Measurements from ENCODE around the gene LCN2.

DNA sequence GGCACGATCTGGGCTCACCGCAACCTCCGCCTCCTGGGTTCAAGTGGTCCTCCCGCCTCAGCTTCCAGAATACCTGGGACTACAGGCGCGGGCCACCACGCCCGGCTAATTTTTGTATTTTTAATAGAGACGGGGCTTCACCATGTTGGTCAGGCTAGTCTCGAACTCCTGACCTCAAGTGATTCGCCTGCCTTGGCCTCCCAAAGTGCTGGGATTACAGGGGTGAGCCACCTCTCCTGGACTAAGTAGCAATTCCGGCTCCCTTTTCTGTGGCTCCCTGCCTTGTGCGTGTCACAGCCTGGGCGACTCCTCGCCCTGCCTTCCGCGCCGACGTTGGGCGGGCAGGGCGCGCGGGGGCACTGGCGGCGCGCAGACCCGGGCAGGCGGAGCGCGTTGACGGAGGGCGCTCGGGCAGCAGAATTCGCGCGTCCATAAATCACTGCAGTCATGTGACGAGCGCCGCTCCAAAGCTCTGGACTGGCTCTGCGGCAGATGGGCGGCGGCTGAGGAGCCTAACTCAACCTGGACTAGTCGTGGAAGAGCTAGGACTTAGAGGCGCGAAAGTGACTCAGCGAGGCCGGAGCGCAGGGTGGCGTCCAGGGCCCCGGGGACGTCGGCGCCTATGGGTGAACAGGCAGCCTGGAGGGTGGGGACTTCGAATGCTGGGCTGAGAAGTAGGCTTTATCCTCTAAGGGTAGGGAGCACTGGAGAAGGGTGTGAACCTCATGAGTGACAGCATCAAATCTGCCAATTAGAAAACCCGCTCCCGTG lies 43.5 kb downstream of the LCN2 start:
- TF ChIP-seq, protein P1, sequence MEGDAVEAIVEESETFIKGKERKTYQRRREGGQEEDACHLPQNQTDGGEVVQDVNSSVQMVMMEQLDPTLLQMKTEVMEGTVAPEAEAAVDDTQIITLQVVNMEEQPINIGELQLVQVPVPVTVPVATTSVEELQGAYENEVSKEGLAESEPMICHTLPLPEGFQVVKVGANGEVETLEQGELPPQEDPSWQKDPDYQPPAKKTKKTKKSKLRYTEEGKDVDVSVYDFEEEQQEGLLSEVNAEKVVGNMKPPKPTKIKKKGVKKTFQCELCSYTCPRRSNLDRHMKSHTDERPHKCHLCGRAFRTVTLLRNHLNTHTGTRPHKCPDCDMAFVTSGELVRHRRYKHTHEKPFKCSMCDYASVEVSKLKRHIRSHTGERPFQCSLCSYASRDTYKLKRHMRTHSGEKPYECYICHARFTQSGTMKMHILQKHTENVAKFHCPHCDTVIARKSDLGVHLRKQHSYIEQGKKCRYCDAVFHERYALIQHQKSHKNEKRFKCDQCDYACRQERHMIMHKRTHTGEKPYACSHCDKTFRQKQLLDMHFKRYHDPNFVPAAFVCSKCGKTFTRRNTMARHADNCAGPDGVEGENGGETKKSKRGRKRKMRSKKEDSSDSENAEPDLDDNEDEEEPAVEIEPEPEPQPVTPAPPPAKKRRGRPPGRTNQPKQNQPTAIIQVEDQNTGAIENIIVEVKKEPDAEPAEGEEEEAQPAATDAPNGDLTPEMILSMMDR (IDR thresholded peaks at IDR 0.05): peak in 1 of 6 experiments; percentile 38
- peak in 1 of 2 donors; percentile 81 for TF ChIP-seq POLR2A (IDR thresholded peaks at IDR 0.05)

Measured in adrenal gland (tissue), 5 donors.